CD14-positive monocyte (primary cell): ENCODE data around the gene MAMLD1. TPM values are rescaled to one million over a fixed set of nuclear protein-coding genes. Genes with fewer than 3 reads are reported as not detected.

Source experiments
- DNase-seq, 3 donors: peaks; one replicate each; pipeline ENCODE4 v3.0.0-alpha.2; 2011 to 2022
- H2AFZ ChIP-seq: 2 replicates; pipeline ENCODE4 v1.6.0; 2012; ENCODE audit warnings: mild to moderate bottlenecking, low read depth, low read length, inconsistent platforms; ENCODE audit not compliant: insufficient read depth, poor library complexity, severe bottlenecking
- H3K27ac ChIP-seq, 2 donors: 1 replicate in 1 of 2; 2 replicates in 1 of 2; pipeline ENCODE4 v1.5.1; 2012 to 2013; ENCODE audit warnings: low read length in 2 of 2, control low read depth in 1 of 2, inconsistent platforms in 1 of 2, low read depth in 1 of 2, mild to moderate bottlenecking in 1 of 2
- H3K27me3 ChIP-seq, 2 donors: one replicate each; pipeline versions ENCODE4 v1.6.0 to v1.6.1; 2011 to 2013; ENCODE audit warnings: low read length in 2 of 2; ENCODE audit not compliant: control insufficient read depth in 2 of 2, insufficient read depth in 2 of 2
- H3K36me3 ChIP-seq, 2 donors: replicated peaks in 1 of 2; 1 replicate in 1 of 2; 2 replicates in 1 of 2; pipeline versions ENCODE4 v1.5.1 to v1.6.1; 2012 to 2013; ENCODE audit warnings: low read length in 2 of 2, control low read depth in 1 of 2, inconsistent platforms in 1 of 2, mild to moderate bottlenecking in 1 of 2; ENCODE audit not compliant: insufficient read depth in 2 of 2, control insufficient read depth in 1 of 2
- H3K4me1 ChIP-seq, 2 donors: 1 replicate in 1 of 2; 2 replicates in 1 of 2; pipeline versions ENCODE4 v1.5.1 to v1.6.1; 2012 to 2013; ENCODE audit warnings: low read length in 2 of 2, control low read depth in 1 of 2, inconsistent platforms in 1 of 2, mild to moderate bottlenecking in 1 of 2, moderate library complexity in 1 of 2; ENCODE audit not compliant: insufficient read depth in 2 of 2, control insufficient read depth in 1 of 2
- H3K4me2 ChIP-seq: replicated peaks from 2 replicates; pipeline ENCODE3; 2012; ENCODE audit warnings: low read length, moderate library complexity, mild to moderate bottlenecking; ENCODE audit not compliant: poor library complexity, severe bottlenecking; ENCODE audit errors: extremely low read depth
- H3K4me3 ChIP-seq, 3 experiments: fragments of 200-600 bp in 1 of 3; sonication (generic) in 1 of 3; replicated peaks in 1 of 3; 1 replicate in 2 of 3; 2 replicates in 1 of 3; pipeline ENCODE4 v1.5.1; 2011 to 2013; ENCODE audit warnings: low read length in 3 of 3, mild to moderate bottlenecking in 3 of 3, control low read depth in 2 of 3, low read depth in 2 of 3, inconsistent platforms in 1 of 3, moderate library complexity in 1 of 3
- H3K79me2 ChIP-seq: 2 replicates; pipeline ENCODE4 v1.6.0; 2012; ENCODE audit warnings: mild to moderate bottlenecking, control low read depth, inconsistent platforms, low read length, moderate library complexity; ENCODE audit not compliant: insufficient read depth
- H3K9ac ChIP-seq: 2 replicates; pipeline ENCODE4 v1.6.0; 2017; ENCODE audit warnings: low read length, mild to moderate bottlenecking; ENCODE audit not compliant: insufficient read depth, poor library complexity, severe bottlenecking
- H3K9me3 ChIP-seq, 2 donors: replicated peaks in 1 of 2; 1 replicate in 1 of 2; 2 replicates in 1 of 2; pipeline versions ENCODE4 v1.5.1 to v1.6.1; 2012 to 2013; ENCODE audit warnings: low read length in 2 of 2, control low read depth in 1 of 2; ENCODE audit not compliant: control insufficient read depth in 1 of 2, insufficient read depth in 1 of 2
- H4K20me1 ChIP-seq: 2 replicates; pipeline ENCODE4 v1.6.0; 2012; ENCODE audit warnings: mild to moderate bottlenecking, low read length, control low read depth, moderate library complexity; ENCODE audit not compliant: insufficient read depth
- H3K27ac Mint-ChIP-seq, 7 donors: one replicate each; pipeline ENCODE4 v1.8.0; 2020; ENCODE audit warnings: mild to moderate bottlenecking in 7 of 7, mixed read lengths in 7 of 7, moderate library complexity in 6 of 7, inconsistent platforms in 2 of 7
- H3K27me3 Mint-ChIP-seq, 3 donors: one replicate each; pipeline ENCODE4 v1.8.0; 2021 to 2022; ENCODE audit warnings: low read depth in 3 of 3, mild to moderate bottlenecking in 3 of 3, mixed read lengths in 3 of 3, moderate library complexity in 3 of 3, inconsistent platforms in 1 of 3
- H3K36me3 Mint-ChIP-seq, 2 donors: one replicate each; pipeline ENCODE4 v1.8.0; 2020; ENCODE audit warnings: mixed read lengths in 2 of 2, inconsistent platforms in 1 of 2, mild to moderate bottlenecking in 1 of 2
- H3K4me1 Mint-ChIP-seq: one replicate; pipeline ENCODE4 v1.8.0; 2020; ENCODE audit warnings: mild to moderate bottlenecking, mixed read lengths
- H3K4me3 Mint-ChIP-seq, 2 donors: one replicate each; pipeline ENCODE4 v1.8.0; 2020; ENCODE audit warnings: mild to moderate bottlenecking in 2 of 2, mixed read lengths in 2 of 2, moderate library complexity in 1 of 2
- H3K9me3 Mint-ChIP-seq, 7 donors: one replicate each; pipeline ENCODE4 v1.8.0; 2020 to 2022; ENCODE audit warnings: mixed read lengths in 7 of 7, mild to moderate bottlenecking in 6 of 7, moderate library complexity in 6 of 7, inconsistent platforms in 2 of 7
- CTCF ChIP-seq: fragments of 200-600 bp; IDR thresholded peaks from one replicate; pipeline ENCODE4 v1.8.0; 2022; ENCODE audit warnings: antibody characterized with exemption, mild to moderate bottlenecking
- WGBS: methylation state at CpG from one replicate; pipeline ENCODE4 v1.1.5; 2013; ENCODE audit warnings: missing lambda C conversion rate; ENCODE audit not compliant: insufficient coverage; 5-methylcytosine and 5-hydroxymethylcytosine counted together
- intact Hi-C, 2 donors: fragments of 100-400 bp; cut with micrococcal nuclease; formaldehyde crosslinking; loops; one replicate each; pipeline versions ENCODE4 v1.15.0 to v1.15.1; 2023
- polyA plus RNA-seq, 3 donors: library from polyadenylated mRNA; depleted of rRNA in 1 of 3; unstranded in 2 of 3; stranded (reverse) in 1 of 3; fragments of 300-500 nt in 2 of 3; fragments of >200 nt in 1 of 3; fragmentation: Illumina TruSeq in 2 of 3; gene quantifications; 1 replicate in 2 of 3; 2 replicates in 1 of 3; pipeline ENCODE4 v1.2.3, GENCODE V29; 2012 to 2021

MAMLD1 gene
- polyA plus RNA-seq, 3 donors = not detected

- Histone ChIP-seq H3K36me3 (no peaks in the 10 kb centered on the region), H3K4me2 (no peak overlapping the region), H3K4me3 (no peak overlapping the region), H3K9ac (no peak overlapping the region), H3K27me3 (no peaks in the 10 kb centered on the region), H3K27ac (no peak overlapping the region), H2AFZ (no peak overlapping the region), H3K4me1 (peaks cover 23 to 28% of the 10 kb centered on the region in 2 donors), H3K9me3 (no peaks in the 10 kb centered on the region), H3K79me2 (no peaks in the 10 kb centered on the region), H4K20me1 (no peaks in the 10 kb centered on the region)
- Mint-ChIP-seq H3K36me3 (no peaks in the 10 kb centered on the region), H3K27me3 (peaks cover 0 to 3% (median 0%) of the 10 kb centered on the region in 3 donors), H3K27ac (no peak overlapping the region), H3K4me1 (peaks cover 21% of the 10 kb centered on the region), H3K4me3 (no peak overlapping the region), H3K9me3 (peaks cover 0 to 6% (median 0%) of the 10 kb centered on the region in 7 donors)
- DNase-seq = no peak
- intact Hi-C loops = no loop called here
- WGBS = no CpG with 5 or more reads among the region's 3 CpGs
- TF ChIP-seq CTCF = no peak
These were observed 188.8 kb downstream of the MAMLD1 start for GRCh38 chrX:150551963-150552362.

GRCh38 chrX:150558424-150558823 lies 195.3 kb downstream of the MAMLD1 start:
- 100% methylated on average over 1 of the region's 7 CpGs for WGBS
- H3K79me2 ChIP-seq = no peaks in the 10 kb centered on the region
- Mint-ChIP-seq H3K36me3 (no peaks in the 10 kb centered on the region), H3K4me1 (no peaks in the 10 kb centered on the region), H3K9me3 (peaks cover 0 to 4% (median 2%) of the 10 kb centered on the region in 7 donors), H3K4me3 (no peak overlapping the region), H3K27me3 (peaks cover 0 to 8% (median 0%) of the 10 kb centered on the region in 3 donors), H3K27ac (no peak overlapping the region)
- H4K20me1 ChIP-seq = no peaks in the 10 kb centered on the region
- intact Hi-C loops = no loop called here
- no peak overlapping the region for H3K9ac ChIP-seq
- no peak for TF ChIP-seq CTCF
- H3K27me3 ChIP-seq = no peaks in the 10 kb centered on the region
- H3K4me2 ChIP-seq = no peak overlapping the region
- no peaks in the 10 kb centered on the region for H3K36me3 ChIP-seq
- no peaks in the 10 kb centered on the region for H3K4me1 ChIP-seq
- no peak overlapping the region for H3K4me3 ChIP-seq
- no peaks in the 10 kb centered on the region for H3K9me3 ChIP-seq
- no peak overlapping the region for H2AFZ ChIP-seq
- no peak for DNase-seq
- H3K27ac ChIP-seq = no peak overlapping the region

Other genes starting within 250 kb of the MAMLD1 start
- 10 to 100 TPM in 2 of 3 donors, 1 to 10 TPM in 1; 6.5 to 23.4 (median 17.0) TPM for gene MTM1, start 205.3 kb downstream of the MAMLD1 start, polyA plus RNA-seq